ENCODE results near the gene VAV3.

VAV3 gene

DNA sequence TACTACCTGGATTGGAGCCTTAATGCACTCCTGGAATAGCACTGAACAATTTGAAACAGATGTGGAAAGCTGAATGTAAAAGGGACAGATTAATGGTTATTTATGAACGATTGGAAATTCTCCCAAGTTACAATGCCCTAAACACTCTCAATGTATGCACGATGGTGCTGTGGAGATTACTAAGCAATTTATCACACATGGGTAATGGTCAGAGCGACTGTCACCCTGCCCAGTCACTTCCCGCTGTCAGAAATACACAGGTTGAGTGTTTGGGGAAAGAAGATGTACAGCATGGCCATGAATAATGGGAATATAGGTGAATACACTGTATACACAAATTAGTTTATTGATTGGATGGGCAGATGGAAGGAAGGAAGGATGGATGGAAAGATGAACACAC is 342.4 kb downstream of the VAV3 start:
- no peak for DNase-seq

- DNase-seq: no peak
These were observed 344.2 kb downstream of the VAV3 start for GRCh38 chr1:107620753-107621152.

DNA sequence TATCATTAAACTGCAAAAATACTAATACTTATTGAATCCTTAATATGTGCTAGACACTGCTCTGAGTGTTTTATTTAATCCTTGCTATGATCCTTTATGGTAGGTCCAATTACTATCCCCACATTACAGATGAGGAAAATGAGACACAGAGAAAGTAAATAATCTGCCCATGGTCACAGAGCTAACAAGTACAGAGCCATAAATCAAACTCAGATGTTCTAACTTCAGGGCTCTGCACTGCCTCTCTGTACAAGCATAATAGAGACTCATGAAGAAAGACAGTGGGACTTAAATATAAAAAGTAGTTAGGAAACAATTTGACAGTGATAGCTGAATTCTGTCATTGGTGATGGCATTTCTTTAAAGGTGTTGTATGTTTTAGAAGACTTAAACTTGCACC is 346.4 kb downstream of the VAV3 start:
- DNase-seq: no peak

DNA sequence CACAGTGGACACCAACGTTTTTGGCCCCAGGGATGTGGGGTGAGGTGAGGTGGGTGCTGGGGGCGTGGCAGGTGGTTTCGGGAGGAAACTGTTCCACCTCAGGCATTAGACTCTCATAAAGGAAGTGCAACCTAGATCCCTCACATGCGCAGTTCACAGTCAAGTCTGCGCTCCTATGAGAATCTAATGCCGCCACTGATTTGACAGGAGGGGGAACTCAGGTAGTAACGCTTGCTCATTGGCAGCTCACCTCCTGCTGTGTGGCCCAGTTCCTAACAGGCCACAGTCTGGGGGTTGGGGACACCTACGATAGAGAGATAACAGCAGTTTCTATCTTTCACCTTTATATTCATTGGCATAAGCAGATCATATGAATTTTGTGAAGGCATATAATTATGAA is 347.1 kb downstream of the VAV3 start:
- no peak for DNase-seq

GRCh38 chr1:107617456-107617855 is 347.5 kb downstream of the VAV3 start:
- no peak for DNase-seq

GRCh38 chr1:107609808-107610207 is 355.2 kb downstream of the VAV3 start:
- DNase-seq: no peak

DNA sequence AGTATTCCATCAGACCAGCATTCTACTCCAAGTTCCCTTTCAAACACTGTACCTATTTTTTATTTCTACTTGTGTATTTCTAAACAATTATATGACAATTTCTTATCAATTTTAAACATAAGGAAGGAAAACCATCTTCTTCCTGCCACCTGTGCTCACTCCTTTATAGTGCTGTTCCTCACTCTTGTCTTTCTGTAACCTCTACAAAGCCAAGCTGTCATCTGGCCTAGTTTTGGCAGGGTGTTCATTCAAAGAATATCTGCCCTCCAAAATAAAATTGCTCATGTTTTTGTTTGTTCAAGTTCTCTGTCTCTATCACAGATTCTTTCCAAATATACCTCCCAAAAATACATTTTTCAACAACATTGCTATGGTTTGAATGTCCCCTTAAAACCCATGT is 360.2 kb downstream of the VAV3 start:
- no peak for DNase-seq

GRCh38 chr1:107600607-107601160 is 364.3 kb downstream of the VAV3 start:
- no peak for DNase-seq

DNA sequence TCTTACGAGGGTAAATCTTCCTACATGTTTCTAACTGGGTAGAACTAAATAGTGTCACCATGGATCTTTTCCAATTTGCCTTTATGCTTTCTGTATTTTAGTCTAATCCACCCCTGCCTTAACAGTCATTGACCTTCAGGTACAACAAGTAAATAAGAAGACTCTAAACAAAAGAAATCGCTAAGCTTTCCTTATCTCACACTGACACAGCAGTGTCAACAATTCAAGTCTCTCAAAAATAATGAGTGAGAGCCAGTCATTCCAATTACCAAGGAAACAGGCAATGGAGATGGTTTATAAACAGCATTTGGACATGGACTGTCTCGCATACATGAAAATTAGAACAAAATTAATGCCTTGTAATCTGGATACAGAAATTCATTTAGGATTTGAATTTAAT is 365.8 kb downstream of the VAV3 start:
- no peak for DNase-seq

GRCh38 chr1:107597290-107597689 is 367.7 kb downstream of the VAV3 start:
- DNase-seq: no peak

DNA sequence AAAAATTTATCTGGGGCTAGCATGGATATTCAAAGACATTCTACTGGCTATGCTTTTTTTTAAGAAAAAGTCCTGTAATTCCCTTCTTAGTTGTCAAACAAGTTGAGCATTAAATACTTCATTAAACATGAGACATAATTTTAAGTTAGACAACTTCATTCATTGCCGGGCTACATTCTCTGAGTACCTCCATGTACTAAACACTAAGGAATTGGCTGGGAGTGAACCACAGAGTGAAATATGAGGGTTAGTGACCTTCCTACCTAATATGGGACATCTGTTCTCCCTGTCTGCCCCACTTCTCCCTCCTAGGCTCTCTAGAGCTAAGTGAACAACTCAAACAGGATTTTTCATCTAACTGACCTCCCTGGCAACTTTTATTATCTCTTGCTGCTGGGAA is 370.4 kb downstream of the VAV3 start:
- no peak for DNase-seq

DNA sequence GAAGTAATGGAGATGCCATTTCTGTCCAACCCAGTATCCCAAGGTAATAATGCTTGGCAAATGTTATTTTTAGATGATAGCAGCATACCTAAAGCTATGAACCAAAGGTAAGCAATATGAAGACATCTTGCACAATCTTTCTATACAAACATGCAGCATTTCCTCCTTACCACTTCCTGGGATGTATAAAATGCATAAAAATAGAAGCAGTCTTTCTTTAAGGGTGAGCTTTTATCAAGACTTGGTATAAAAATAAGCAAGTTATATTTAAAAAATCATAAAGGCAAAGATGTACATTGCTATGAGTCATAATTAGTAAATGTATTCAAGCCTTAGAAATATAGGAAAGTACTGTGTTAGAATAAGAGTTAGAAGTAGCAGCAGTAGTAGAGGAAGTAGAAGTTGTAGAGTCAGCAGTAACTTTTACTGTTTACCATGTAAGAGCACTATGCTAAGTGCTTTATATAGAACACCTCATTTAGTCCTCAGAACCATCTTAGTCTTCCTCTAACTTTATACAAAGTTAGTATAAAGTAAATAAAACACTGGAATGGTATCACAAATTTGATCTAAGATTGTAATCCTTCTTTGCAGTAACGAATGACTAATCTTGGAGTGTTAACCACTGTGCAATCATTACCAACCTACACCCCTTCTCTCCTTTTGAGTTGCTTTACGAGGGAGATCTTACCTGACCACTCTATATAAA is 371.3 kb downstream of the VAV3 start:
- no peak for DNase-seq

DNA sequence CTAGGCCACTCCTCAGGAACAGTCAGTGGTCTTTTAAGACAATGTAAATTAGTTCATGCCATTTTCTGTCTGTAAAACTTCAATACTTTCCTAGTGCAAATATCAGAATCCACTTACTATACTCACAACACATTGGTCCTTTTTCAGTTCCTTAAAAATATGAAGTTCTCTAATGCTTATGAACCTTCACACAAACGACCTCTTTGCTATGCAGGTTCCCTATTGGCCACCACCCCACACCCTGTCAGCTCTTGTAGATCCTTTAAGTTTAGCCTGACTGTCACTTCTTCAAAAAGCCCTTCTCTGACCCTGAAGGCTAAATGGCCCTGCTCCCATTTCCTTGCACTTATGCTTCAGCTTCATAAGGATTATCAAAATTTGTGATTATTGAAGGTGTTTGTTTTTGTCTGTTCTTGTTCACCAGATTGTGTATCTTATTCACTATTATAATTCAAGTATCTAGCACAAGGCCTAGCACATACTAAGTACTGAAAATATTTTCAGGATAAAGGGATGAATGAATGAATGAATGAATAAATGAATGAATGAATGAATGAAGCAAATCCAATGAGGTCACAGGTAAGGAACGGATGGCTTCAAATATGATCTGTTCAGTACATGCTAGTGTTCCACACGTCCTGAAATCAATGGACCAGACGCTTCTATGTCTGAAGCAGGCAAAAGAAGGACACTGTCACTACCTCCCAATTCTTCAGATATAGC is 373.9 kb downstream of the VAV3 start:
- no peak for DNase-seq

DNA sequence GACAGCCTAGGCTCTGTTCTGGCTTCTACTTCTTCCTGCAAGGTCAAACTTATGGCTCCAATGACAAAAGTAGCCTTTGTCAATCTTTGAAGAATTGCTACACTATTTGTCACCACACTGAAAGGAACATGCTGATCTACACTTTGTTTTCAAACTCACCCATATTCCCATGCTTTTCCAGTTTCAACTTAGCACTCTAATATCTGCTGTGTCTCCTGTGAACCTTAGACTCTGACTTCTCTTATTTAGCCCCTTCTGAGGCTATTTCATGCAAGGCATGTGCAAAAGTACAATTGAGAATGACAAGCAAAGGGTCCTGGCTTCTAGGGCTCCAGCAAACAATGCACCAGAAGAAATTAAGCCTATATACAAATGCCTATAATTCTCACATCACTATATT is 374.9 kb downstream of the VAV3 start:
- DNase-seq: no peak

DNA sequence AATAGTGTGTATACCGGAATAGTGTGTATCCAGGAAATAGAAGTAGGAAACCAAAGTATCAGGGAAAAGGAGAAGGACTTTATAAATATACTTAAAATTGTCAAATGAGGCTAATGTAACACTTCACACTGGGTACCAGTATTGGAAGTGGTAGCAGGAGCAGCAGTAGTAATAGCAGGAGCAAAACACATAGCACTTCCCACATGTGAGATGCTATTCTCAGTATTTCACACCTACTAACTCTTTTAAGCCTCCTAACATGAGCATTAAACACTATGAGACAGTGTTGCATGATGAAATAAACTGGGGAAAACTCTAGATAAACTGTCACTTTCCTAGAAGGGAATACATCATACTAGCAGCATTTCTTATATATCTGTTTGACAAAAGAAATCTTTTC is 376.7 kb downstream of the VAV3 start:
- DNase-seq: no peak

DNA sequence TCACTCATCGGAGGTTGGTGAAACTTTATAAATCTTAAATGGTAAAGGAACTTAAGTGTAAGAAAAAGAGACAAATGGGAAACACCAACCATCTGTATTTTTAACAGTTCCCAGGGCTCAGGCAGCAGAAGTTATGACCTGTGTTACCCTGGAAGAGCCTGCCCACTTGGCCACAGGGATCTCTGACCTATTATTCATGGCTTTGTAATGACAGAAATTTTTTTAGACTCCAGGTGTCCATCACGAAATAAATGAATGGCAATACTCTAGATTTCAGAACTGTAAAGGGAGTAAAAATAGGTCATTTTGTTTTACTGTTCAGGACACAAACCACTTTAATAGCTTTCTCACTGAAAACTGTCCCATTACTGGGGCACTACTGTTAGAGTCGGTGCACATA is 389.8 kb downstream of the VAV3 start:
- no peak for DNase-seq

GRCh38 chr1:107574044-107574443 is 390.9 kb downstream of the VAV3 start:
- DNase-seq: no peak

- DNase-seq: no peak
These were observed 392.2 kb downstream of the VAV3 start for GRCh38 chr1:107572674-107573211.

DNA sequence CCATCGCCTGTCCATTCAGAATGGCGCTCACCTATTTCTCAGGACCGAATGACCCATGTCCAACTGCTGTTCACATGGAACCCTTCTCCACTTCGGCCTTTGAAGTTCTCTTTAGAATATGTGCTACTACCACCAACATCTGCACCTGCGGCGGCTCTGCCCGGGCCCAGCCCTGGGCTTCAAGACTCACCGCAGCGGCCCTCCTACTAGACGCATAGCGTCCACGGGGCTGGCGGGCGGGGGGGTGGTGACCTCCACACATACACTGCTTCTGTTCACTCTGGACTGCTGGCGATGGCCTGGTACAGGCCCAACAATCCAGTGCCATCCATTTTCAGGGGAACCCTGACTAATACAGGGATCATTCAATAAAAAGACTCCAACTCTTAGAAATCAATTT is 394.2 kb downstream of the VAV3 start:
- DNase-seq: no peak

- no peak for DNase-seq
These were observed 401.5 kb downstream of the VAV3 start for GRCh38 chr1:107563441-107563840.

- DNase-seq: no peak
These were observed 405.1 kb downstream of the VAV3 start for GRCh38 chr1:107559881-107560280.

DNA sequence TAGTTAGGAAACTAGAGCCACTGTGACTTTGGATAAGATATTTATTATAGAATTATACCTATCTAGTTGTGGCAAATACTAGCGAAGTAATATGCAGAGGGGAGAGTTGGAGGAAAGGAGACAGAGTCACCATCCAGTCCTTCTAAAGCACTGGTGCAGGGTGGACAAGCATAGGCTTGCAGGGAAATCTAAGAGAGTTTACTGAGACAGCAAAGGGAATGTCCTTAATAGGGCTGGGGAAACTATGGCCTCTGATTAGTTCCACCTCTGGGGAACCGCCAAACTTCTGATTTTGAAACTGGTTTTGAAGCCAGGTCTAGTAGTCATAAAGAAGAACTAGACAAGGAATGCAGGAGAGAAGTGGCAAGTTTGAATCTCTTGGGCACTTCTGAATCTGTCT is 407.9 kb downstream of the VAV3 start:
- no peak for DNase-seq

GRCh38 chr1:107555578-107555977 is 409.4 kb downstream of the VAV3 start:
- DNase-seq: no peak

DNA sequence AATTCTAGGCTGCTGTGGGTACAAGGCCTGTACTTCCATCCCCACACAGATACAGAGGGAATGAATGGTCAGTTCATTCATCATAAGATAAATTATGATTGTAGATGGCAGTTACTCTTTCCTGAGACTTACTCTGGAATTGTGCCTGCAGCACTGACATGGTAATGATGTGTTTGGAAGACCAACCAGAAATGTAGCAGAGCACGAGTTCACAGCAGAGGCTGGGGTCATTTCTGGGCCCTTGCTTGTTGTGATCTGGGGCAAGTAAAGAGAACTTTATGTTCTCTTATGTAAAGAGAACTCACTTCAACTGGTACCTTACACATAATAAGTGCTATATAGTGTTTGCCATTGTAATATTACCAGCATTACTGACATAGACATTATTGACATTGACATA is 412.2 kb downstream of the VAV3 start:
- no peak for DNase-seq
